ENCODE data around the gene KISS1R.

KISS1R gene

DNA sequence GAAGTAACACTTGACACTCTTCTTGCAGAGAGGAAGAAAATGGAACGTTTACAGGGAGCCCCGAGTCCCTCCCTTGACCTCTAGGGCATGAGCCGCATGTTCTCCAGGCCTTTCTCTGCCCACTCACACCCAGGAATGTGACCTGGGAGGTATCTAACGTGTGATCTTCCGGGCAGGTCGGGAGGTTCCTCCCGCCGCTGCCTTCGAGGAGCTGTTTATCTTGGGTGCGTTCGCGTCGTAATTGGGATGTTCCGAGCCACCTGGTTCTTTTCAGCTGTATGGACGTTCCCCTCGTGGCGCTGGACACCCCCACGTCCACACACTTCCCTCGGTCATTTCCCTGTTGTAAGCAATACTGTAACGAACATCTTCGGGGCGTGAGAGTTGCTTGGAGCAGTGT lies 22.3 kb downstream of the KISS1R start:
- no peak for DNase-seq (ENCODE audit: low spot score)

DNA sequence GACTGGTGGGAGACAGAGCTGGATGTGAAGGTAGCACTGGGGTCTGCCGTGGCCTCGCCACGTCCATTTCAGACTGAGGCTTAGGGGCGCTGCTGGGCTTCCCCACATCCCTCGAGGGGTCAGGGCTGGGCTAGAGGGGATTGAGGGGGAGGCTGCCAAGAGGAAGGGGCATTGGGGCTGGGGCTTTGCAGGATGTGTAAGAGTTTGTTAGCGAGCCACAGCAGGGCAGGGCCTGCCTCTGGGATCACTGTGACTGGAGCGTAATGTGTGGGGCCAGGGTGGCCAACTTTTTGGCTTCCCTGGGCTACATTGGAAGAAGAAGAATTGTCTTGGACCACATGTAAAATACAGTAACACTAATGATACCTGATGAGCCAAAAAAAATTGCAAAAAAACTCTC lies 22.8 kb downstream of the KISS1R start:
- no peak for DNase-seq (ENCODE audit: low spot score)

DNA sequence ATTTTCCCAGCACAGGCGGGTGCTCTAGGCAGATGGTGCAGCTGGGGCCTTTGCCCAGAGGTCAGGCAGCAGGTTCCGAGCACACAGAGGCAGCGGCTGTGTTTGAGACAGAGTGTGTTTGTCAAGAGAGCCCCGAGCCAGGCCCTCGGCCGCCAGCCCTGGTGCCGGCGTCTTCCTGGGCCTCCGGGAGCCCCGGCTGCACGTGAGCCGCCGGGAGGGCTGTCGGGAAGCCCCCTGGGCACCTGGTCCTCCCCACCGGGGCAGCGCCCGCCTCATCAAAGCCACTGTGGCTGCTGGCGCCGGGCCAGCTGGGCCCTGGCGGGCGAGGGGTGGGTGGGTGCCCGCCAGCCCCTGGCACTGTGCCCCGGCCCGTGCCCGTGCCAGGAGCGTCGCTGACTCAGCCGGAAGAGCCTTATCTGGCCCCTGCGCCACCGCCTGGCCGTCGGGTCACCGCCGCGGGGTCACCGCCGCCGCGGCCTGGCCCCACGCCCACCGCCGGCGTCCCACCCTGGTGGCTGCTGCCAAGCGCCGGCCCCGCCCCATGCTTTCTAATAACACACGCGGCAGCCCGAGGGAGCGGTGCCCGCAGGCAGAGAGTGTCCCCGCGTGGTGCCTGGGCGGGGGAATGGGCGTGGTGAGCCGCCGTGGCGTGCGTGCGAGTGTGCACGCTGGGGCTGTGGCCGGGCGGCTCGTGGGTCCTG lies 23.6 kb downstream of the KISS1R start:
- DNase-seq (ENCODE audit: low spot score), result no peak

DNA sequence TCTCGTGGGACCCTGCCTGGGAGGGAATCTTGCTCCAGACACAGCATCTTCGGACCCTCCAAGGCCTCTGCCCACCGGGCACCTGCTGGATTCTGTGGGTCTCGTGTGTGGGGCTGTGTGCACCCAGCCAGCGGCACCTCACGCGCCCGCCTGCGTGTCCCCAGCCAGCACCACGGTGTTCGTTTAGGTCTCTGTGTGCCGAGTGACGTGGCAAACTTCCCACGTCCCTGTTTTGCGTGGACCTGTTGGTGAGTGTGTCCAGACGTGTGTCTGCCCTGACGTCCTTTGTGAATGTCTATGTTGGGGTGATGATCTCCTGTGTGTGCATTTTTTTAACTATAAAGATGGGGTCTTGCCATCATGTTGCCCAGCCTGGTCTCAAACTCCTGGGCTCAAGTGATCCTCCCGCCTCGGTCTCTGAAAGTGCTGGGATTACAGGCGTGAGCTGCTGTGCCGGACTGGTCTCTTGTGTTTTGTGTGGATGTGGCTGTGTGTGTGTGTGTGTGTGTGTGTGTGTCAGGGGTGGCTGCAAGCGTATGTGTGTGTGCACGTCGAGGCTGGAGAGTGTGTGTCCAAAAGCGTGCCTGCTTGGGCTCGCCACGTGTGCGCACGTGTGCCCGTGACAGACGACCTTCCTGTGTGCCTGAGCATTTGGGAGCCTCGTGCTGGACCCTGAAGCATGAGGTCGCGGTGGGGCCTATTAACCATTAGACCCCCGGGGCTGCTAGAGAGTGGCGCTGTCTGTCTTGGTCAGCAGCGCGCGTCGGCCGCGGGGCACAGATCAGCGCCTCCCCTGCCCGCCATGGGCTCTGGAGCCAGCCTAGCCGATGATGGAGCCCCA lies 24.4 kb downstream of the KISS1R start:
- no peak for DNase-seq (ENCODE audit: low spot score)

DNA sequence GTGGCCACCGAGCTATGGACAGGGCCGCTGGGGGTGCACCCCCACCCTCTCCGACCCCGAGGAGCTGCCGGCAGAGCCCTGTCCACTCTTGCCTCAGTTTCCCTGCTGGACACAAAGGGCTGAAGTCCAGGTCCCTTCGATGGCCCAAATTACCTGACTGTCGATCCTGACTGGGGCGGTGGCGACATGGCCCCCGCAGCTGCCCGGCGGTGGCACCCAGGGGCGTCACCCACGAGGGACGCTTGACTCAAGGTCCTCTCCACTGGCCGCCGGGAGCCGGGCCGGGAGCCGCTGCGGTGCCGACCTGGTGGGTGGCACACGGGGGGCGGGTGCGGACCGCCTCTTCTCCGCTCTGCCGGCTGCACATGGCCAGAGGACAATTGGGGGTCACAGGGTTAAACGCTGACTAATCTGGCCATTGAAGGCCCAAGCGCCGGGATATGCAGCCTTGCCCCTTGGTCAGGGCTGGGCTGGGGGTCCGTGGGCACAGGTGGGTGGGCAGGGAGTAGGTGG lies 25.1 kb downstream of the KISS1R start:
- no peak for DNase-seq (ENCODE audit: low spot score)

DNA sequence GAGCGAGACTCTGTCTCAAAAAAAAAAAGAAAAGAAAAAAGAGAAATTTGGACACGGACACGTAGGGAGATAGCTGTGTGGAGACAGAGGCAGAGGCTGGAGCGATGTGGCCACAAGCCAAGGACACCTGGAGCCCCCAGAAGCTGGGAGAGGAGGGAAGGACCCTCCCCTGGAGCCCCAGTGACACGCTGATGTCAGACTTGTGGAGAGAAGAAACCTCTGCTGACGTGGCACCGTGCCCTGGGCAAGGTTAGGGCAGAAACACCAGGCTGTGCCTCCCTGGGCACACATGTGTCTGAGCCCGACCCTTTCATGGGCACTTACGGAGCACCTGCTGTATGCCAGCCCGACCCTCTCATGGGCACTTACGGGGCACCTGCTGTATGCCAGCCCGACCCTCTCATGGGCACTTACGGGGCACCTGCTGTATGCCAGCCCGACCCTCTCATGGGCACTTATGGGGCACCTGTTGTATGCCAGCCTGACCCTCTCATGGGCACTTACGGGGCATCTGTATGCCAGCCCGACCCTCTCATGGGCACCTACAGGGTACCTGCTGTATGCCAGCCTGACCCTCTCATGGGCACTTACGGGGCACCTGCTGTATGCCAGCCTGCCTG lies 26.5 kb downstream of the KISS1R start:
- no peak for DNase-seq (ENCODE audit: low spot score)

DNA sequence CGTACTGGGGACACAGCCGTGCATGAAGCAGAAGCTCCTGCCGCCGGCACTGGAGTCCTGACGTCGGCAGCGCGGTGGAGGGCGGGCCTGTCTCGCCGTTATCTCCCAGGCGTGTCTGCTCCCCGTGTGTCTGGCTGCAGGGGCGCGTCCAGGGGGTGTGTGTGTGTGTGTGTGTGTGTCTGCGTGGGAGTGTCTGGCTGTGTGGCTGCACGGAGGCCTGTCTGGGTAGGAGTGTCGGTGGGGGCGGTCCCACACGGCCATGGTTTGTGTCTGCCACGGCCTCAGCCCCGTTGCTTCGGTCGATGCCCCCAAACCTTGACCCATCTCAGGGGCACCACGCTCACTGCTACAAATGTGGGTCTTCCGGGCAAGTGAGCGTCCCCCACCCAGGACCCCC lies 27.0 kb downstream of the KISS1R start:
- no peak for DNase-seq (ENCODE audit: low spot score)

DNA sequence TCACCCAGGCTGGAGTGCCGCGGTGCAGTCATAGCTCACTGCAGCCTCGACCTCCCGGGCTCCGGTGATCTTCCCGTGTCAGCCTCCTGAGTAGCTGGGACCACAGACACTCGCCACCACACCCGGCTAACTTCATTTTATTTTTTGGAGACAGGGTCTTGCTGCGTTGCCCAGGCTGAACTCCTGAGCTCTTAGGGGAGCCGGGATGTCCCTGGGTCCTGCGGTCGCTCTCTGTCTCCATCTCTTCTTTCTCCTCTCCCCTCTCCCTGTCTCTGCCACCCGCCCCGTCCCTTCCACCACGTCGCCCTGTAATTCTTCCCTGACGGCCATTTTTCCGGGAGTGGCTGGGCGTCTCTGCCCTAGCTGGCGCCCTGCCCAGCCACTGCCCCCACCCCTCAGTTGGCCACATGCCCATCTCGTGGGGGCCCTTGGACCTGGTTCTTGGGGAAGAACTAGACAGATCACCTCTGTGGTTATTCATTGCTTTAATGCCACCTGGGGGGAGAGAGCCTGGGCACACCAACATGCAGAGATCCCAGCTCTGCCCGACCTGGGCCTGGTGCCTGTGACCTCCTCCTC lies 27.6 kb downstream of the KISS1R start:
- DNase-seq (ENCODE audit: low spot score), result no peak

DNA sequence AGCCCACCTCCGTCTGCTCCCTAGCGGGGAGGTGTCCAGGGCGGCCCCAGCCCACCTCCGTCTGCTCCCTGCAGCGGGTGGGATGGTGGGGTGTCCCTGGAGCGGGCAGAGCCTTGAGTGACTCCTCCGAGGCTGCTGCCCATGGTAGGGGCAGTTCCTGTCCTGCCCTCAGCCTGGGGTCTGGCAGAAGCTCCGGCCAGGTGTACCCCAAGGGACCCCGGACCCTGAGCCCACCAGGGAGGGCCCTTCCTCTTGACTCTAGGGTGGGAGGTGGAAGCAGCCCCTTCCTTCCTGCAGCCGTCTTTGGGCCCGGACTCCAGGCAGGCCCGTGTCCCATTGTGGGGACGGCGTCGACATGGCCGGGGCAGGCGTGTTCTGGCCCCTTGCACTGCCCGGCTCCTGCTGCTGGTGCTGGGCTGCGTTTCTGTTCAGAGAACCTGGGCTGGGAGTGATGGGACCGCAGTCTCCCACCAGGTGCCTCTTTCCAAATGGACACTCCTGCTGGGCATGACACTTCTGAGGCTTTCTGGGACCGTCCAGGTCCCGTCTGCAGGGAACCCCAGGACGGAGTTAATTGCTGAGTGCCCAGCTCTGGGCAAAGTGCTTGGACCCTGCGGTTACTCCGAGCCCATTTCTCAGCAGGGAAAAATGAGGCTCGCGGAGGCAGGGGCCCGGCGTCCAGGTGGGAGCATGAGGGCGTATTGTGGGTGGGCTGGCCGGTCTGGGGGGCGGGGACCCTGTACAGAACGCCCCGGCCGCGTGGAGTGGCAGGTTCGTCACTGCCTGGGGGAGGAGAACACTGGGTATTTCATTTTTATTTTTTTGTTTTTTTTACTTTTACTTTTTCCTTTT lies 28.5 kb downstream of the KISS1R start:
- DNase-seq (ENCODE audit: low spot score), result no peak

DNA sequence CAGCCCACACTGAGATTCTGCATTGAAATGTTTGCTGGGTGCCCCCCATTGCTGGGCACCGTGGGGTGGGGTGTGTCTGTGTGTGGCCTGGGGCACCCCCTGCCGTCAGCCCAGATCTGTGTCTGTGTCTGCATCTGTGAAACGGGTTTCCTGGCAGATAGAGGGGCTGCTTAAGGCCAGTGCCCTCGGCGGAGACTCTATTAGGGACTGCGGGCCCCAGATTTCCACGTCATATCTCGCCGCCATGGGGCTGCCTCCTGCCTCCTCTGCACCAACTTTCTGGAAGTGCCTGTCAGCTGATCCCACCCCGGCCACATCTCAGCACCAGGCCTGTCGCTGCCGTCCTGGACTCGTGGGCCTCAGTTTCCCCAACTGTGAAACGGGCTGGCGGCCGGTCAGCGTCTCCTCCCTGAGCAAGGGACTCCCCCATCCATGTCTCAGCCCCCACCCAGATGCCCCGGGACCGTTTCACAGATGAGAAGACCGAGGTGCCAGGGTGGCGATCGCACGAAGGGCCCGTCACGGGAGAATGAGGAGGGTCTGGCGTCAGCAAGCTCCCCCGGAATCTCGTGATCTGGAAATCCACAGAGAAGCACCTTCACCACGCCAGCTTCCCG lies 30.1 kb downstream of the KISS1R start:
- peak; percentile 39 for DNase-seq (ENCODE audit: low spot score)

DNA sequence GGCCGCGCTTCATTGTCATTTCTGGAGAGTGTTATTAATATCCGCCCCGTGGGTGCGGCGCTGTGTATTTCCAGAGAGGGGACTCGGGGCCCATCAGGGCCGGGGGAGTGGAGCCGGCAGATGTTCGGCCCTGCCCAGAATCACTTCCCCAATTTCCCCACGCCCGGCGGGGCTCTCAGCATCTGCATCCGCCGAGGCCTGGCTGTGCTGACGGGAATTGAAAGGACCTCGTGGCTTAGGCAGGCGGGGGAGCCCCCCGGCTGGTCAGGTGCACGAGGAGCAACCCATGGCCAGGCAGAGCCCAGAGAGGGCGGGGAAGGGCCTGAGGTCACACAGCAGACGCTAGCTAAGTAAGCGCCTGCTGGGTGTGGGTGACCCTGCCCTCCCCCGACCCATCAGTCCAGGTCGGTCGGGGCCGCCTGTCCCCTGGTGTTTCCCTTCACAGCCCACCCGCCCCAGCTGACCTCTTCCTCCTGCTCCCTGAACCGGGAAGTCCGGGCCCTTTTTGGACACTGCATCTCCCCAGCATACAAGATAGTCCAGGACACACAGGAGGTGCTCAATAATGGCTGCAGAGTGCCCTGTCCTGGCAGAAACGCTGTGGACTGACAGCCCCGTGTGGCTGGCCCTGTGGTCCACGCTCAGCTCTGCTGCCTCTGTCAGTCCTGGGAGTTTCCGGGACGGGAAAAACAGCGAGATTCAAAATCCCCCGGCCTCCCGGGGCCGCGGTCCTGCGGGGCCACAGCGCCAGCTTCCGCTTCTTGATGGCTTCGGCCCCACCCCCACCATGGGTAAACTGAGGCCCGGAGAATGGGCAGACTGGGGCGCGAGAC lies 30.8 kb downstream of the KISS1R start:
- peak; percentile 89 for DNase-seq (ENCODE audit: low spot score)

DNA sequence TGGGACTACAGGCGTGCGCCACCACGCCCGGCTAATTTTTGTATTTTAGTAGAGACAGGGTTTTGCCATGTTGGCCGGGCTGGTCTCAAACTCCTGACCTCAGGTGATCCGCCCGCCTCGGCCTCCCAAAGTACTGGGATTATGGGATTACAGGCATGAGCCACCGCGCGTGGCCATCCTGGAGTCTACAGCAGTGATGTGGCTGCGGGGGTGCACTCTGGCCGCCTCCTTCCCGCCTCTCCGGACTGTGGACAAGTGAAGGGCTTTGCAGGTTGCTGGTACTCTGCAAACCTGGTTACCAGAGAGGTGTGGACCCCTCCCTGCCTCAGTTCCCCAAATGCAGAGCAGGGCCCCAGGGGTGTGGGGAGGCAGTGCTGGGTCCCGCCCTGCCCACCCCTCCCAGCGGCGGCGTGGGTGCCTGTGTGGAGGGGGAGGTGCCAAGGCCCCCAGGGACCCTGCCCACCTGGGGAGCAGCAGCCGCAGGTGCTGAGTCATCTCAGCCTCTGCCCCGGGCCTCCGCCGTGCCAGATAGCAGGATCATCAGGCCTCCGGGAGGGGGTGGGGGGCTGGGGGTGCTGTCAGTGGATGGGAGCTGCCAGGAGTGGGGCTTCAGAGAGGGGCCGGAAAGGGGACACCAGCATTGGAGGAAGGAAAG lies 31.8 kb downstream of the KISS1R start:
- peak; percentile 22 for DNase-seq (ENCODE audit: low spot score)

DNA sequence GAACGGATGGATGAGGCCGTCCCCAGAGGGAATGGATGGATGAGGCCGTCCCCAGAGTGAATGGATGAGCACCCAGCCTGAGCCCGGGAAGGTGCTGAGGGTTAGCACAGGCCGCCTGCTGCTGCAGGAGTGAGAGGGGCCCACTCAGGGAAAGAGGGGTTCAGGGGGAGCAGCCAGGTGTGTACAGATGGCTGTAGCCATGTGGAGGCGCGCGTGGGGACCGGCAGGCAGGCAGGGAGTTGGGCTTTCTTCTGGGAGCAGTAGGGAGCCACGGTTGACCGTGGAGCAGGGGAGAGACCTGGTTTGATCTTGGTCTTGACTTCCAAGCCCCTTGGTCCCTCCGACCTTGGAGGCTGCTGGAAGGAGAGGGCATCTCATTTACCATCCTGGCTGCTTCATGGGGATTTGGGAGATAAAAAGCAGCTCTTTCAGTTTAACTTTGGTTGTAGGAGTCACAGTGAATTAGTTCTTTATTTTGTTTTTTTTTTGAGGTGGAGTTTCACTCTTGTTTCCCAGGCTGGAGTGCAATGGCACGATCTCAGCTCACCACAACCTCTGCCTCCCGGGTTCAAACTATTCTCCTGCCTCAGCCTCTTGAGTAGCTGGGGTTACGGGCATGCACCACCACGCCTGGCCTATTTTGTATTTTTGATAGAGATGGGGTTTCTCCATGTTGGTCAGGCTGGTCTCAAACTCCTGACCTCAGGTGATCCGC lies 33.4 kb downstream of the KISS1R start:
- no peak for DNase-seq (ENCODE audit: low spot score)

DNA sequence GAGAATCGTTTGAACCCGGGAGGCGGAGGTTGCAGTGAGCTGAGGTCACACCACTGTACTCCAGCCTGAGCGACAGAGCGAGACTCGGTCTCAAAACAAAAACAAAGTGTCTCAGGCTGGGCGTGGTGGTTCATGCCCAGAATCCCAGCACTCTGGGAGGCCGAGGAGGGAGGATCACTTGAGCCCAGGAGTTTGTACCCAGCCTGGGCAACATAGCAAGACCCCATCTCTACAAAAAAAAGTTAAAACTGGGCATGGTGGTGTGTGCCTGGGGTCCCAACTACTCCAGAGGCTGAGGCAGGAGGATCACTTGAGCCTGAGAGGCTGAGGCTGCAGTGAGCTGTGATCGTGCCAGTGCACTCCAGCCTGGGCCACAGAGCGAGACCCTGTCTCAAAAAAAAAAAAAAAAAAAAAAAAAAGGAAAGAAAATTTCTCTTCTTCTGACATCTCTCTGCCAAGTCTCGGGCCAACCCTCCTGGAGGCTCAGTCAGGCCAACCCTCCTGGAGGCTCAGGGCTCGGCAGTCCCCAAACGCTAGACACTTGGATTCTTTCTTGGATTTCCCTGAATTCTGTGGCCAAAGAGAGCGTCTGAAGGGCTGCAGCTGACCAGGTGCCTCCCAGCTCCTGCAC lies 35.0 kb downstream of the KISS1R start:
- DNase-seq (ENCODE audit: low spot score), result no peak

DNA sequence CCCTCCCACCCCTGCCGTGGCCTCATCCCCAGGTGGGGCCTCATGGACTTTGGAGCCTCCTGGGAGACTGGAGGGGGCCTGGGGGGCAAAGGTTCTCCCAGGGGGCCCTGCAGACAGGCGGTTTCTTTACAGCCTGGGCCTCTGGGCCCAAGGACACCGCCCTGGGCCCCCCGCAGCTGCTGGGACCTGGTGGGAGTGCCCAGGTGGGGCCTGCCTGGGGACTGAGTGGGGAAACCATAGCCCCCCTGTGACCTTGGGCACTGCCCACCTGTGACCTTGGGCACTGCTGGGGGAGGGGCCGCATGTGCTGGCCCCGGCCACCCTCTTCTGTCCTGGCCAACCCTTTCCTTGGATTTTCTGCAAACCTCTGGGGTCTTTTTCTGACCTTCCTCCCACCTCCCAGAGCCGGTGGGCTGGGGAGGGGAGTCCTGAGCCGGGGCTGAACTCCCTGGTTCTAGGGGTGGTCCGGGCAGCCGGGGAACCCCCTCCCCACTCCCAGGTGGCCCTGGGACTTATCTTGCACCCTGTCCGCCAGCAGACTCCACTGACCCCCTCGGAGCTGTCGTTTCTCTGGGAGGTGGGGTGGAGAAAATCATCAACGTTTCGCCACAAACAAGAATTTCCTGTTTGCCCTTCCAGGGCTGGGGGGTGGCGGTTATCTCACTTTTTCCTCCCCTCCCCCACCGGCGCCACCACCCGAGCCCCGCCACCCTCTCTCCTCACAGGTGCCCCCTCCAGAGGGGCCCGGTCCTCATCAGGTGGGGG lies 35.7 kb downstream of the KISS1R start:
- DNase-seq (ENCODE audit: low spot score), result no peak

DNA sequence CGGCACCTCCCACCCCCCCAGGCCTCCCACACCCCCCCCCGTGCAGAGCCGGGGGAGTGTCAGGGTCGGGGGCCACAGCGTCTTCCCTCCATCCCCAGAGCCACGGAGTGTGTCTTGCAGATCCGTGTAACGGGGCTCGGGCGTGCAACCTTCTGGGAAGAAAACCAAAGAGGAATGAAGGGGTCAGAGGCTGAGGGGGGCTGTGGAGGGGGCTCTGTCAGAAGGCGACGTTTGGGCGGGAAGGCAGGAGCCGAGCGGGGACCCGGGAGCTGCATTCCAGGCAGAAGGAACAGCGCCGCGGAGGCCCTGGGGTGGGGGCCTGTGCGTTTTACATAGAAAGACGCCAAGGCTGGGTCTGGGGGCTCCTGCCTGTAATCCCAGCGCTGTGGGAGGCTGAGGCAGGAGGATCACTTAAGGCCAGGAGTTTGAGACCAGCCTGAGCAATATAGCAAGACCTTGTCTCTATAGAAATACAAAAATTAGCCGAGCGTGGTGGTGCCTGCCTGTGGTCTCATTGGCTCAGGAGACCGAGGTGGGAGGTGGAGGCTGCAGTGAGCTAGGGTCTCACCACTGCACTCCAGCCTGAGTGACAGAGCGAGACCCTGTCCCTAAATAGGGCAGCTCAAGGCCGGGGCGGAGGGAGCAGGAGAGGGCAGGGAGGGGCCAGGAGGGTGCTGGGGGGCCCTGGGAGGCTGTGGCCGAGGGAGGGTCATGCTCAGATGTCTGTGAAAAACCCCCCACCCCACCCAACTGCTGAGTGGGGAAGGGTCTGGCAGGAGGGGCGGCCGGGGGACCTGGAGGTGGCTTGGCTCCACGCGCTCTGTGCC lies 36.5 kb downstream of the KISS1R start:
- no peak for DNase-seq (ENCODE audit: low spot score)

DNA sequence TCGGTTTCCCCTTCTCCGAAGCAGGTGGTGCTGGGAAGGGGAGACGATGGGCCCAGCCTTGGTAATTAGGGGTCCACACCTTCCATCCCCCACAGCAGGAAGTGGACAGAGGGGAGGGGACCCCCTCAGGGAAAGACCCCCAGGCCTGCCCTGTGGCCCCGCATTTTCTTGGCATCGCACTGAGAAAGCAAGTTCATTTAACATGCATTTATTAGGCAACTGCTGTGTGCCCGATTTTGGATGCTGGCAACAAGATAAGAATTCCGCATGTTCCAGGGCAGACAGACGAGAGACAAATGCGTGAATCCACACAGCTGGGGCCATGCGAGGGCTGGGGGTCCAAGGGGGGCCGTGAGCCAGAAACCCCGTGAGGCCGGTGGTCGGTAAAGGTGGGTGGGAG lies 37.1 kb downstream of the KISS1R start:
- no peak for DNase-seq (ENCODE audit: low spot score)

All from germinal center (tissue), 1 donor.